Measurements from ENCODE around the gene CPLX1.
"Not testable (repeated sequence)": the region's sequence is repeated elsewhere in the genome, so short reads cannot be mapped to it uniquely, and the experiment has no call there.

Gene CPLX1

DNA sequence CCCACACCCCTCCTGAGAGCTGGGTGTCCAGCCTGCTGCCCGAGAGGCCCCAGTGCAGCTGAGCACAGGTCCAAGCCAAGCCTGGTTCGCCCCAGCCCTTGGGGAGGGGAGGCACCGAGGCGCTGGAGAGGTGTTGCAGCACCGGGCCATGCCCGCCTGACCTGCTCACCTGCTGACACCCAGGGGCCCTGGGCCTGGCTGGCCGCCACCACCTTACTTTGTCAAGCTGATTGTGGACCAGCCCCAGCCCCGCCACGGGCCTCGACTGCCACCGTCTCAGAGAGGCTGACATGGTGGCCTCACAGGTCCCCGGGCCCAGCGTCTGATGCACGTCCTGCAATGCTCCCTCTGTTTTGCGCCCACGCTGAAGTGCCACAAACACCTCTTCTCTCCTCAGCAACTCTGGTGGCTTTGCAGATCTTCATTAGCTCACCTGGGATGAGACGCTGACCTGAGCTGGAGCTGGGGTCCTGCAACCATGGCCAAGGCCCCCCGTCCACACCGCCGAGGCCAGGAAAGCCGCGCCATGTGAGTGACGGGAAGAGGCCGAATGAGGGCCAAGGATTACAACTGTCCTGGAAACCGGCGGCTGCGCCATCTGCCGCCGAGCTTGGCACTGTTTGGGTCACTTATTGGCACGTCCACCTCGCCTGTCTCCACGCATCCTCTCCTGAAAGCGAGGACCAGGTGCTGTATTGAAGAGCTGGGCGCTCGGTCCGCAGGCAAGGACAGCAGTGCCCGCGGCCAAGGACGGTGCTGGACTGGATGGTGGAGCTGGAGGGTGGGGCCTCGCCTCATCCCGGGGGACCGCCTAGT is 7.6 kb downstream of the CPLX1 start:
- DNase-seq = no peak

DNA sequence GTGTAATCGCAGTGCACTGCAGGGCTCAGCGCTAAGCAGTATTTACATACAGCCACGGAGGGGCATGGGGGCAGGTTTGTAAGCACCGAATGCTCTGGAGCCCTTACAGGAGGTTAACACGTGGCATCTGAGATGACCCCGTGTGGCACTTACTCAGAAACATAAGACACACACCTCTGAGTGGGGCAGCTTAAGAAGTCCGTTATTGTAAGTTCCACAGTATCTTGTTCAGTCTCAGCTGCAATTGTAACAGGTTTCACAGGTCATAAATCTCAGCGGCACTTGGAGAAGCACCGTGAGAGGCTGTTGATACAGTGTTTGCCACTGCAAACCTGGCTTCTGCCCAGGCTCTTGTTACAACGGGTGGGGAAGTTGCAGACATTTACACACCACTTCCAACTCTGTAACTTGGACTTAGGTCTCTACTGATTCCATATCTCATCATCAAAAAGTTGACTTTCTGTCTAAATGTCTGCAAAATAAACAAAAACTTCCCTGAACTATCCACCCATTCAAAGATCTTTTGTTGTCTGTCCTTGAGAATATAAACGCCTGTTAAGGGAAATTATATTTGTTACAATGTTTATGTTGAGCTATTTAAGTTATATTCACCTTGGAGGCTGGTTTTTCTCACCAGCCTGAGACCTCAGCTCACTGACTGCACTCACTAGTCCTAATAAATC is 10.3 kb downstream of the CPLX1 start:
- DNase-seq = no peak

DNA sequence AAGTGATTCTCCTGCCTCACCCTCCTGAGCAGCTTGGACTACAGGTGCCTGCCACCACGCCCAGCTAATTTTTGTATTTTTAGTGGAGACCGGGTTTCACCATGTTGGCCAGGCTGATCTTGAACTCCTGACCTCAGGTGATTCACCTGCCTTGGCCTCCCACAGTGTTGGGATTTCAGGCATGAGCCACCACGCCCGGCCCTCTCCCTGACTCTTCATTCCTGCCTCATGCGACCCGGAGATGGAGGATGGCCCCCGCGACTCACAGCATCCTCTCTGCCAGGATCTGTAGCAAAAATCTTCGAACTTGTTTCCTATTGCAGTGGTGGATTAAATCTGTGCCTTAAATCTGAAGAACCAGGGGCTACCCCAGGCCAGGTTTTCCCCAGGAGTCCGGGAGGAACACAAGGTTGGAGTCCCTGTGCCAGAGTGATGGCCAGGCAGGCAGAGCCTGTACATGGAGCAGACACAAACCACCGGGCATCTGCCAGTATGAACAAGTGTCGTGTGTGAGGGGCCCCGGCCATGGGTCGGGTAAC is 11.5 kb downstream of the CPLX1 start:
- no peak for DNase-seq

DNA sequence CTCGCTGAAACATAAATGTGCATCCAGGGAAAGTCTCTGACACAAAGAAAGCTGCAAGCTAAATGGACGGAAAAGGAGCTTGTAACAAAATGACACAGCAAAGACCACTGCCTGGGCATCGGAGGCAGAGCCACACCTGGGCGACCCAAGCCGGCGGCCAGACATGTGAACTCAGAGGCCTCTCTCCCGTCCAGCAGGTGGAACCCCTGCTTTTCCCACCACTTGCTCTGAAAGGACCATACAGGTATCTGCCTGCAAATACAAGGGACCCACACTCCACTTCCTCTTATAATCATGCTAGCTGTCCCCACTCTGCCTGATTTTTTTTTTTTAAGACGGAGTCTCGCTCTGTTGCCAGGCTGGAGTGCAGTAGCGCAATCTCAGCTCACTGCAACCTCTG is 12.0 kb downstream of the CPLX1 start:
- DNase-seq = no peak

DNA sequence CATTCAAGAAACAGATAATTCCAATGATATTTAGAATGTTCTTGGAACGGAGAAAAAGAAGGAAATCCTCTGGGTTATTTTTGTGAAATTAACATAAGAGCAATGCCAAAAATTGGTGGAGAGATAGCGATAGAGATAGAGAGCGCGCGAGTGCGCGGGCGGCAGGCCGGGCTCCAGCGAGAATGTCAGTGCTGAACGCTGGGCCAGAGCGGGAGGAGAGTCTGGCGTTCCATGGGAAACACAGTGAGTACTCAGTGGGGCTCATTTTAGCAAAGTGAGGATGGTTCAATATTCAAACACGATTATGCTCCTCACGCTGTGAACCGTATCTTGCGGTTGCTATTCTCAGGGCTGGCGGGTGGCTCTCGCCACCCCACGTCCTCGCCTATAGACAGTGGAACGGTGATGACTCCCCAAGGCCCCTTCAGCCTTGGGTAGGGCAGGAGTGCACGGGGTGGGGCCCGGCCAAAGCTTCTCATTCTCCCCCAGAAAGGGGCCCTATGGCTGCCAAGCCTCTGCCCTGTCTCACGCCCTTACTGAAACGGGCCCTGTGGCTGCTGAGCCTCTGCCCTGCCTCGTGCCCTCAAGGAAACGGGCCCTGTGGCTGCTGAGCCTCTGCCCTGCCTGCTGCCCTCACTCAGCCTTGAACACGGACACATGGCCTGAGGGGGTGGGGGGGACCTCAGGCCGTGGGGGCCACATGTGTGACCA is 16.9 kb downstream of the CPLX1 start:
- DNase-seq = no peak

DNA sequence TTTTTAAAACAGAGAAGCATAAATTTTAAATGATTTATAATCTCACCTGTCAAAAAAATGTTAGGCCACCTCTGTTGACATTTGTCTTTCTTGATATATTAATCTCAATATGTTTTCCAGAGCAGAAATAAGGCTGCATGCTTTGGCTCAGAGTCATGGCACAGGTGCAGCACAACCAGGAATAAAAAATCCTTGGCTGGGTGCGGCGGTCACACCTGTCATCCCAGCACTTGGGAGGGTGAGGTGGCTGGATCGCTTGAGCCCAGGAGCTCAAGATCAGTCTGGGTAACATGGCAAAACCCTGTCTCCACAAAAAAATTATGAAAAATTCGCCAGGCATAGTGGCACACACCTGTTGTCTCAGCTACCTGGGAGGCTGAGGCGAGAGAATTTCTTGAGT is 18.1 kb downstream of the CPLX1 start:
- DNase-seq = no peak

DNA sequence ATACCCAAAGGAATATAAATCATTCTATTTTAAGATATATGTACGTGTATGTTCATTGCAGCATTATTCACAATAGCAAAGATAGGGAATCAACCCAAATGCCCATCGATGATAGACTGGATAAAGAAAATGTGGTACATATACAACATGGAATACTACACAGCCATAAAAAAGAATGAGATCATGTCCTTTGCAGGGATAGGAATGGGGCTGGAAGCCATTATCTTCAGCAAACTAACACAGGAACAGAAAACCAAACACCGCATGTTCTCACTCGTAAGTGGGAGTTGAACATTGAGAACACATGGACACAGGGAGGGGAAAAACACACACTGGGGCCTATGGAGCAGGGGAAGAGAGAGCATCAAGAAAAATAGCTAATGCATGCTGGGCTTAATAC is 18.9 kb downstream of the CPLX1 start:
- not testable (repeated sequence) for DNase-seq

DNA sequence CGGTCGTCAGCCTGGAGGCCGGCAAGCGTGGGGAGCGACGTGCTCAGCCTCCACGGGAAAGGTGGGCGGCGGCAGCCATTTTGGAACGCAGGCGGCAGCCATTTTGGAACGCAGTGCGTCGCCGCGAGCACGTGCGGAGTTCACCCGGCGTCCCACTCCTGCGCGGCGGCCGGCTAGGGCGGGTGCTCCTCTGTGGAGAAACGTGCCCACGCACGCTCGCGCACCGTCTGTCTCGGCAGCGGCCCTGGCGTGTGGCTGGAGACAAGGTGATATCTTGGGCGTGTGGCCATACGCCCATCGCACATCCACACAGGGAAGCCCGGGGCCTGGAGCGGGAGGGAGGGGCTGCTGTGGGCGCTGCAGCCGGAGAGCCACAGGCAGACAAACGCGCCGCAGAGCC is 21.1 kb downstream of the CPLX1 start:
- no peak for DNase-seq

DNA sequence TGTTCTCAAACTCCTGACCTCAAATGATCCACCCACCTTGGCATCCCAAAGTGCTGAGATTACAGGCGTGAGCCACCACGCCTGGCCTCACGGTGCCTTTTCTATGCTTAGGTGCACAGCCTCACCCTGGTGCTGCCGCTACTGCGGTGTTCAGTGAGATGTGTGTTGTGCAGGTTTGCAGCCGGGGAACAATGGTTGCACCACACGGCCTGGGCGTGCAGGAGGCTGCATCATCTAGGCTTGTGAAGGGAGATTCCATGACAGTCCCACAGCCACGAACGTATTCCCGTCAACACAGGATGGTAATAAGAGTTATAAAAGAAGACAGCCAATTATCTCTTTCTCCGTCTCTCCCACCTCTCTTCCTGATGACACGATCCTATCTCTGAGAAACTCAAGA is 22.0 kb downstream of the CPLX1 start:
- no peak for DNase-seq

DNA sequence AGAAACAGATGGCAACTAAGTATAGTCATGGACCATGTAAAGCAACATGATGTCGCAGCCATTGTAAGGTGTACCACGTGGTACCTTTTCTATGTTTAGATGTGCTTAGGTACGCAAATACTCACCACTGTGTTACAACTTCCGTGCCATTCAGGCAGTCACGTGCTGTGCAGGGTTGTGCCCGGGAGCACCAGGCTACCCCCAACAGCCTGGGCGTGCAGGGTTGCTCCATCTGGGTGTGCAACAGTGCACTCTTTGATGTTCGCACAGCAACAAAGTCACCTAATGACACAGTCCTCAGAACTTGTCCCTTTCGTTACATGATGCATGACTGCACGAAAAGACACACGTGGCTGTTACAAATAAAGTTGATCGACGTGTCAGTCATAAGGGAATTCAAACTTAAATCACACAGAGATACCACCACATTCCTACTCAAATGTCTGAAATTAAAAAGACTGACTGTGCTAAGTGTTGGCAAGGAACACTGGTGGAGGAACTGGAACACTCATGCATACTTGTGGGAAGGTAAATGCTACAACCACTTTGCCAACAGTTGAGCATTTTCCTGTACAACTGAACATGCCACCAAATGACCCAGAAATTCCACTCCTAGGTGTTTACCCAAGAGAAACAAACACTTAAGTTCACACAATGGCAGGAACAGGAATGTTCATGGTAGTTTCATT is 24.3 kb downstream of the CPLX1 start:
- DNase-seq = no peak

DNA sequence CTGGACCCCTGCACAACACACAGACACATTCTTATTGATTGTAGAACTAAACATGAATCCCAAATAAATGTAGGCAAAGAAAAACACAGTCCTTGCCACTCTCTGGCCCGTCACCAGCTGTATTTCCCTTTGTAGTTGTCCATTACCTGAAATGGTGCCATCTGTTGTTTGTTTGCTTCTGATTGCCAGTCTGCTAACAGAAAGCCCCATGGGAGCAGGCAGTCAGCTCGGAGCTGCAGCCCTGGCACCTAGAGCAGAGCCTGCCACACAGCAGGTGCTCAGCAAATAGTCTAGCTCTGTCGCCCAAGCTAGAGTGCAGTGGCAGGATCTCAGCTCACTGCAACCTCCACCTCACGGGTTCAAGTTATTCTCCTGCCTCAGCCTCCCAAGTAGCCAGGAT is 28.9 kb downstream of the CPLX1 start:
- no peak for DNase-seq

DNA sequence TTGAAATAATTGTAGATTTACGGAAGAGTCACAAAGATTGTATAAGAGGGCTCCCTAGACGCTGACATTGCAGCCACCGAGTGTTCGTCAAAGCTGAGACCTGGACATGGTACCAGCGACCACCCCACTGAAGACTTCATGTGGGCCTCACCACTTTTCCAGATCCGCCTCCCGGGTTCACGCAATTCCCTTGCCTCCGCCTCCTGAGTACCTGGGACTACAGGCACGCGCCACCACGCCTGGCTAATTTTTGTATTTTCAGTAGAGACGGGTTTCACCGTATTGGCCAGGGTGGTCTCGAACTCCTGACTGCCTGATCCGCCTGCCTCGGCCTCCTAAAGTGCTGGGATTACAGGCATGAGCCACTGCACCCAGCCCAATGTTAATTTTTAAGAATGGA is 29.7 kb downstream of the CPLX1 start:
- DNase-seq = no peak

DNA sequence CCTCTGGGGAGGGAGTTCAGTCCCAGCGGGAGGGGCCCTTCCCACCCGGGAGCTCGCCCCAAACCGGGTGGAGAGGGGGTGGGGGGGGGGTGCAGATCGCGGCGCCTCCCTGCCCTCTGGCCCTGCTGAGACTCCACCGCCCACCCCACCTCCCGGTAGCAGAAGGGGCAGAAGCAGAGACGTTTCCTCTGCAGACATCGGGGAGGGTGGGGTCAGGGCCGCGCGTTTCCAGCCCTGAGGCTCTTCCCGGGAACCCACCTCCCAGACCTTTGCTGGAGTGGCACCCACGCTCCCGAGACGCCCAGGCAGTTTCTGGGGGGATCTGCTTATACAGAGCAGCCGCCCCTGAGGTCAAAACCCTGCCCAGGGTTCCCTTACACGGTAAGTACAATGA is 30.2 kb downstream of the CPLX1 start:
- no peak for DNase-seq

DNA sequence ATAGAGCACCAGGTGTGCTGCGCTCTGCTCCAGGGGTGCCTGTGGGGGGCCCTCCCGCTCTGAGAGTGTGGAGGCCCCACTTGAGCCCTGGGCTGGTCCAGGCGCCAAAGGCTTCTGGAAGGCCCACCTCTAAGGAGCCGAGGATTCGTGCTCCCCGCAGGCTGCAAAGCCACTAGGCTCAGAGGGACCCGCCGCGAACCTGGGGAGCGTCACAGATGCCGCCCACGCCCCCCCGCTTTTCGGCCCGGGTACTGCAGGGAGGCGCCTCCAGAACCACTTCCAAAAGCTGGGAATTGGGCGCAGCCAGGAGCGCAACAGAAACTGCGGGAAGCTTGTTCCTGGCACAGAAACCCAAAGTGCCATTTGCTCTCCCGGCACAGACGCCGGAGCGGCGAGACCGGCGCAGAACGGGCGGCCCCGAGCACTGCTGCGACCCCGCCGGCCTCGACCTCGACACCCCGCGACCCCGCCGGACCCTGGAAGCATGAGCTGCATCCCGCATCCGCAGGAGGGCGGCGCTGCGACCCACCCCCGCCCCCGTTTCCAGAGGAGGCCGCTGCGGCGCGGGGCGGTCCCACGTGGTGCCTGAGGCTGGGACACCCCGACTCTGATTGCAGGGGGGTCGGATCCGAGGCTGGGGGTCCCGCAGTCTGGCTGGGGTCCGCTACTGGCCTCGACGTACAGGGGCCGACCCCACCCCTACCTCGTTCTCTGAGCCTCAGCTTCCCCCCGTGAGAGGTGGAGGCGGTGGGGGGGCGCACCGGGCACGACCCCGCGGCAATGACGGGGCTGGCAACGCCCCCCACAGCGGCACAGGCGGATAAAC is 30.8 kb downstream of the CPLX1 start:
- DNase-seq = no peak

DNA sequence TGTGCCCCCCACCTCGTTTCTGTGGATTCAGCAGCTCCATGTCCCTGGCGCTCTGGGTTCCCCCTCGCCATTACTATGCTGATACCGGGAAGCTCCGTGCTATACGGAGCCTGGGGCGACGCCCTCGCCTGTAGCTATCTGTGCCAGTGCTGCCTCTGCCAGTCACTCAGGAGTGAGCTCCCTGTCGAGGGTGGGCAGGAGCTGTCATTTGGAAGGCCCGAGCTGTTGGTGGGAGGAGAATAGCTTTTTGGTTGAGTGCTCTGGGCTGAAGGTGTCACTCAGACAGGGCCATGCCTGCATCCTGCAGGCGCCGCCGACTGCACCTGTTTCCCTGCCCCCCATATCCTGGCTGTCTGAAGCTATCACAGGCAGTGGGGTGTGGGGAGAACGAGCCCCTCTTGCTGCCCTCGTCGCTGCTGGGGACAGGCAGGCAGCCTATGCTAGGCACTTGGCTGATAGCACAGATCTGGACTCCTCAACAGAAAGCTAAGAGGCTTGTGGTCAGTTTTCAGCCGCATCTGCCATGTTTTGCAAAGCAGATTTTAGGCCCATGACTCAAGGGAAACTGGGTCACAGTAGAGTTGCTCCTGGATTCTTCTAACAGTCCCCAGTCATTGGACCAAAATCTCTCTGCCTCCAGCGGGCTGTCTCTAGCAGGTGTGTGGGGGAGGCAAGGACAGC is 31.8 kb downstream of the CPLX1 start:
- no peak for DNase-seq

DNA sequence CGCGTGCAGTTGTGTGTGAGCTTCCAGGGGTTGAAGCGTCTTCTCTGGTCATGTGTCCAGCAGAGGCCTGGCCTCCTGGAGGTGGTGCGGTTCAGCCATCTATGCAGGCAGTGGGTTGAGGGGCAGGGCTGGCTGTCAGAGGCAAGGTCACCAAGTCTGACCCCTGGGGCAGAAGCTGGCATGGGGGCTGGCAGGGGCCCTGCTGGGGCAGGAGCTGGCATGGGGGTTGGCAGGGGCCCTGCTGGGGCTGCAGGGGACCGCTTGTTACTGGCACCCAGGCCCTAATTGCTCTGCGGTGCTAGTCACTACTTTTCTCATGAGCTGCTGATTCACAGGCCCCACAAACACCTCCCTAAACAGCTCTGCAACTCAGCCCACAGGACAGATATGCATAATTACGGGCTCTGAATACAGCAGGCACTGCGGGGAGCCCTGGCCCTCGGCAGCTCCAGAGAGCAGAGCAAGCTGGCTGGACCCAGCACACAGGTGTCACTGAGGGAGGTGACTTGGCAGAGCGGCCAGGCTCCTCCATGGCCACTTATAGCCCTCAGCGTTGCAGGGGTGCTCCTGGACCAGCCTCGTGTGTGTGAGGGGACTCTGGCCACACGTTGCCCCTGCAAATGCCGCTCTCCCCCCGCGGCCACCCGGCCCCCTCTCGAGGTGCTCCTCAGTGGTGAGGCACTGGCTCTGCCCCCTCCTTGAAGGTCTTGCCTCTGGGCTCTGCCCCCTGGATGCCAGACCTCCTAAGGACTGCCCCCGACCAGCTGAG is 32.7 kb downstream of the CPLX1 start:
- DNase-seq = no peak

DNA sequence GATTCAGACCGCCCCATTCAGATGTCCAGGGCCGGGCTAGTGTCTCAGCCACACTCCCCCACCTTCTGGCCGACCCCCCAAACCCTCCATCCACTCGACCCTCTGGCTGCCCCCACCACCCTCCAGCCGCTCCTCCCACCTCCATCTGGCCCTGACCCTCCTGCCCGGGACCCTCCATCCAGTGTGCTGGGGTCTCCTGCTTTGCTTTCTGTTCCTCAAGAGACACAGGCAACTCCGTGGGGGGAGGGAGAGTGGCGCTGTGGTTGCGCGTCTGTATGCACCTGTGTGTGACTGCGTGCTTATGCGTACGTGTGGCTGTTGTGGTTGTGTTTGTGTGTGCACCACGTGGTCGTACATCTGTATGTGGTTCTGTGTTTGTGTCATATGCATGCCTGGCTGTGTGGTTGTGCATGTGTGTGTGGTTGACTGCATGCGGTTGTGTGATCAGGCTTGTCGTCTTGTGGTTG is 33.3 kb downstream of the CPLX1 start:
- peak; percentile 44 for DNase-seq

DNA sequence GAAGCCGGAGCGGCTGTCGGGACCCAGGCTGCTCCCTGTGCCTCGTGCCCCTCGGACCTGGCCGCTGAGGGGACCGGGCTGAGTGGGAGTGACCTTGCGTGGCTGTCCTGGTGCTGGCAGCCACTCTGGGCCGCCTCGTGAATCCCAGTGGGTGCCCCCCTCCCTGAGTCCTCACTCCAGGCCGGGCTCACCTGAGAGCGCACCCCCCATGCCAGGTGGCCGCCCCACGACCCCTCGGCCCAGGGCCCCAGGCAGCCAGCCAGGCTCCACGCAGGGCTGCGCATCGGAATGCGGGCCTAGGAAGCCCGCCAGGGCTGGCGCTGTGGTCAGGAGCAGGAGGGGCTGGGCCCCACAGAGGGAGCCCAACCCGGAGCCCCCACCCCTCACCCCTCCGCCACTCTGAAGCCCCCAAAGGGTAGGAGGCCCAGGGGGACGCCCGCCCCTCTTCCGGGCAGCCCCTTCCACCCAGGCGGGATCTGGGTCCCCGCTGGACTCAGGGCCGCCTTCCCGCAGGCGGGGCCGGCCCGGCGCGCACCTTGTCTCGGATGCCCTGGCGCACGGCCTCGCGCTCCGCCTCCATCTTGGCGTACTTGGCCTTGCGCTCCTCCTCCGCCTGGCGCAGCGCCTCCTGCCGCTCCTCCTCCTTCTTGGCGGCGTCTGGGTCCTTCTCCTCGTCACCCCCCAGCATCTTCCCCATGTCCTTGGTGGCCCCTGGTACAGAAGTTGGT is 33.9 kb downstream of the CPLX1 start:
- peak; percentile 43 for DNase-seq

DNA sequence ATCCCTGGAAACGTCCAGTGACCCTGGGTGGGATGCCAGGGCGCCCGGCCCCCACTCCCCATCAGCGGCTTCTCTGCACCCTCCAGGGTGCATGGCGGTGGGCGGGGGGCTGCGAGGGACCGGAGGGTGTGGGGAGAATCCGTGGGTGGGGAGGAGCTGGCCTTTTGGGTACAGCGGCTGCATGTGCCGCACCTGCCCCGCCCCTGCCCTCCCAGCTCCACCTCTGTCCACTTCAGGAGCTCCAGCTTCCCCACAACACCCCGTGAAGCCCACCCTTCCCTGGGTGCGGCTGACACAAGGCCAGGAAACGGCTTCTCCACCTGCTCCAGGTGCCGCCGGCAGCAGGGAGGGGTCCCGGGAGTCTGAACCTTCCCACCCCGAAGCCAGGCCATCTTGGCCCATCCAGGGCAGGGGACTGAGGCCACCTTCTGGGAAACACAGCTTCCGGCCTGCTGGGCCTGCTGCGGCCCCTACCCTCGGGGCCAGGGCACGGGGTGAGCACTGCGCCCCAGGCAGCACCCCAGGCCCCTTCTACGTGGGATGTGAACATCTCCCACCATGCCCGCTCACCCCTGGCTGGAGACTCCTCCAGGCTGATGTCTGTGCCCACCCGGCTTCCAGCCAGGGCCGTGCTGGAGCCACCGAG is 34.6 kb downstream of the CPLX1 start:
- DNase-seq = no peak

DNA sequence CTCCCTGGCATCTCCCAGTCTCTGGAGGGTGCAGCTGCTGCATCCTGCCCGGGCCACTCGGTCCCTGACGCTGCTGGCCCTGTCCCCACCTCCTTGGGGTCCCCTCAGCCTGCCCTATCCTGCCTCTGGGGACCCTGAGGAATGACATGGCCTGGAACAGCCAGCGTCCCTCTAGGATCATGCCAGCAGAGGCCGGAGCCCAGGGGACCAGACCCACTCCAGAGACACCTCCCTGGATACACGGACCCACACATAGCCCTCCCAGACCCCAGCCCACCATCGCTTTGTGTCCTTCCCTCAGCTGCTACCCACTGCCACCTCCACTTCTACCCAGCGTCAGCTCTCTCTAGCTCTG is 35.5 kb downstream of the CPLX1 start:
- no peak for DNase-seq

Measured in CD4-positive, alpha-beta T cell treated with Interleukin-17A for 1 hour (primary cell).